T follicular helper cell (primary cell): ENCODE results near the gene MAPK1.
"Not testable (repeated sequence)": the region's sequence is repeated elsewhere in the genome, so short reads cannot be mapped to it uniquely, and the experiment has no call there.

ENCODE experiments used
- DNase-seq: peaks from one replicate; pipeline ENCODE4 v3.0.0-alpha.2; 2020; ENCODE audit warnings: low read depth

Gene MAPK1

DNA sequence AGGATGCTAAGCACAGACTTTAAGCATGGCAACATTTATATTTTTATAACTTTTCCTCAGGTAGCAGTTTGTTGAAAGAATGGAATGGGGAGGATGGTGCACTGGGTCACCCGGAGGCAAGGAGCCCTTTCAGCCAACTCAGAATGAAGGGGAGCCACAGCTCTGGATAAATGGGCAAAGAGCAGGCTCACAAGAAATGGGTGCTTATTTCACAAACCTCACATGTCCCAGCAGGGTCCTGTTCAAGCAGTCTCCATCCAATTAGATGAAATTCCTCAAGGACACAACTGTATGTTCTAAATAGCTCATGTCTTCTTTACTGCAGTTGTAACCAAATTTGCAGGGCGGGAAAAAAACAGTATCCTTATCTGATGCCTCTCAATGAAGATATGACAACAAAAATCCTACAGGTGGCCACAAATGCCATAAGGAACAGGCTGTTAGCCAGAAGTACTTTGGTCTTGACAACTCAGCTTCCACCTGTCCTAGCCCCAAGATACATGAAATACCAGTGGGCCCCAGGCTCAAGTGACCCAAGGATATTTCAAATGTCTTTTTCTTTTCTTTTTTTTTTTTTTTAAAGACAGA lies 48.2 kb downstream of the MAPK1 start:
- no peak for DNase-seq

DNA sequence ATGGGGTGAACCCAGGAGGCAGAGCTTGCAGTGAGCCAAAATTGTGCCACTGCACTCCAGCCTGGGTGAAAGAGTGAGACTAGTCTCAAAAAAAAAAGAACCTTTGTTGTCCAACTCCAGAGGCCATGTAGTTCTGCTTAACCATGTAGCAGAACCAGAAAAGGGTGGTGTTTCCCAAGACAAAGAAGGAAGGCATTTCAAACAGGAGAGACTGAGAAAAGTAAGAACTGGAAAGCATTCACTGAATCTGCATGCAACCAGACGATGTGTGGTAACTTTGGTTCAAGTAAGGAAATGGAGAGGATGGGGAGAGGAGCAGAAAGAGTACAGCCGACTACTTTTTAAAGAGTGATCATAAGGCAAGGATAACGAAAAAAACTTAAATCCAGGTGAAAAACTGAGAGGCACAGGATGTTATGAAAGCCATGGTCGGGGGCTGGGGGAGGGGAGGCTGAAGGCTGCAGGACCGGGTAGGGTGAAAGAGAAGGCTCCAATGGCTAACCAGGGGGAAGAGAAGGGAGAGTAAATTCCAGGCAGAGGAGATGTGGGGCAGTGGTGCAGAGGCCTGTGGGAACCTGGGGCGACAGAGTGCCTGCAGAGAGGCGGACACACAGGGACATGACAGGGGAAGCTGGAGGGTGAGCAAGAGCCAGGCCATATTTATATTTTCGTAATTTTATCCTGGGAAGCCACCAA lies 48.8 kb downstream of the MAPK1 start:
- DNase-seq = no peak

DNA sequence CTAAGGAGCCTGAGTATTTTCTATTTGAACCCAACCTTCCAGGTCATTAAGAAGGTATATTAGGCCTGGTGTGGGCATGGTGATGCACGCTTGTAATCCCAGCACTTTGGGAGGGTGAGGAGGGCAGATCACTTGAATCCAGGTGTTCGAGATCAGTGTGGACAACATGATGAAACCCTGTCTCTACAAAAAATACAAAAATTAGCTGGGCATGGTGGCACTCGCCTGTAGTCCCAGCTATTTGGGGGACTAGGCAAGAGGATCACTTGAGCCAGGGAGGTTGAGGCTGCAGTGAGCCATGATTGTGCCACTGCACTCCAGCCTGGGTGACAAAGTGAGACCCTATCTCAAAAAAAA lies 50.0 kb downstream of the MAPK1 start:
- DNase-seq = not testable (repeated sequence)

DNA sequence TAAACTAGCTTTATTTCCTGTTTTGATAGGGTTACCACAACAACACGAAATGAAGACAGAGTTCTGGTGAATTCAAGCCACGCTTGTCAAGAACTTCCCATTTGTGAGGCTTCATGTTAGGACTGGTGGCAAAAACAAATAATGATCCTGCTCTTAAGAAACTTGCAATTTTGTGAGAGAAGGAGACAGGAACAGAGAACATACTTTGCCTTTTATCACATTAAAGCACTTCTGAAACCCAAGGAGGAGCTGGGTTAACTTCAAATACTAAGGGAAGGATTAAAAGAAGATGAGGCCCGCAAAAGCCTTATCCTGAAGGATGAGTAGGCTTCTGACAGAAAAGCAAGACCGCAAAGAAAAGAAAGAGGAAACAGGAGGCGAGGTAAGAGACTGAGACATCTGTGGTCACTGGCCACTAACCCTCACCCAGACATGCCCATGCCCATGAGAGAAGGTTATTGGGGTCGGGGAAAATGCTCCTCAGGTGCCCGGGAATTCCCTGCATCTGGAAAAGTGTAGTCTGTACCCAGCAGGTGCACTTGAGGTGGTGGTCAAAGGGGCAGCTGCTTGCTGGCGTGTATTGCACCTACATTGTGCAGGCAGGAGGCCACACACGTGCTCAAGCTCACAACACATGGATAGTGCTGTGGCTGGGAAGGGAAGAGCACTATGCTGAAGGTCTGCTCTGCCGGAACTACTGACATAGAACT lies 50.5 kb downstream of the MAPK1 start:
- peak; percentile 14 for DNase-seq

DNA sequence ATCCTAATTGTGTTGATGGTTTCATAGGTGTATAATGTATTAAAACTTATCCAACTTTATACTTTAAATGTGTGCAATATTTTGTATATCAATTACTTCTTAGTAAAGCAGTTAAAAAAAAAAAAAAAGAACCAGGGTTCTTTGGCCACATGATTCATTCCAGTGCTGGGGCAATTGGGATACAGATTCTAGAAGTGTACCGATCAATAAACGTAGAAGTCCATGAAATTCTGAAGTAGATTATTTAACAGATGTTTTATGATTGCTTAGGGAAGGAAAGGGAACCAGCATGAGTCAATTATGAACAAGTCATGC lies 51.0 kb downstream of the MAPK1 start:
- DNase-seq = no peak

DNA sequence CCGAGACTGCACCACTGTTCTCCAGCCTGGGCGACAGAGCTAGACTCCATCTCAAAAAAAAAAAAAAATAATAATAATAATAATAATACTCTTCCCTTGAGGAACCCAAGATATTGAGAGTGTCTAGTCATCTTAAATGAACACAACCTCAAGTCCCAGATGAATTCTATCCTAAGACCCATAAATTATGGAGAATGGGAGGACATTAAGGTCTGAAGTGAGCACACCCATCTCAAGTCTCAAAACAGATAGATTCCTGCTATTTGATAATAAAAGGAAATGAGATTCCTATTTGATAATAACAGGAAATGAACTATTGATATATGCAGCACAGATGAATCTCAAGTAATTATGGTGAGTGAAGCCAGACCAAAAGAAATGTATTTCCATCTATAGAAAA lies 51.5 kb downstream of the MAPK1 start:
- DNase-seq = no peak

DNA sequence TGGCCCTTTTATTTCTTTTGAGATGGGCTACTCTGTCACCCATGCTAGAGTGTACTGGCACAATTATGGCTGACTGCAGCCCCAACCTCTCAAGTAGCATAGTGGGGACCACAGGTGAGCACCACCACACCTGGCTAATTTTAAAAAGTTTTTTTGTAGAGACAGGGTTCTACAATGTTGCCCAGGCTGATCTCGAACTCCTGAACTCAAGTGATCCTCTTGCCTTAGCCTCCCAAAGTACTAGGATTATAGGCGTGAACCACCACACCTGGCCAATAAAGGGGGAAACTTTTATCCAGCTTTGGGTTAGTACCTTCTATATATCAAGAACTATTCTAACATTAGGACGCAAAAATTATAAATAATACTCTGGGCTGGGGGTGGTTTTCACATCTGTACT lies 52.1 kb downstream of the MAPK1 start:
- DNase-seq = no peak

DNA sequence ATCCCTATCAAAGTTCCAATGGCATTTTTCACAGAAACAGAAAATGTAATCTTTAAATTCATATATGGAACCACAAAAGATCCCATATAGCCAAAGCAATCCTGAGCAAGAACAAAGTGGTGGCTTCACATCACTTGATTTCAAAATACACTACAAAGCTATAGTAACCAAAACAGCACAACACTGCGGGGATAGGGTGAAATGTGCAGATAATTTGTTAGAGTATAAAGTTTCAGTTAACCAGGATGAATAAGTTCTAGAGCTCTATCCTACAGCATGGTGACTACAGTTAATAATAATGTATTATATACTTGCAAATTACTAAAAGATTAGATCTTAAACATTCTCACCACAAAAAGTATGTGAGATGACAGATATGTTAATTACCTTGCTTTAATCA lies 55.5 kb downstream of the MAPK1 start:
- no peak for DNase-seq

DNA sequence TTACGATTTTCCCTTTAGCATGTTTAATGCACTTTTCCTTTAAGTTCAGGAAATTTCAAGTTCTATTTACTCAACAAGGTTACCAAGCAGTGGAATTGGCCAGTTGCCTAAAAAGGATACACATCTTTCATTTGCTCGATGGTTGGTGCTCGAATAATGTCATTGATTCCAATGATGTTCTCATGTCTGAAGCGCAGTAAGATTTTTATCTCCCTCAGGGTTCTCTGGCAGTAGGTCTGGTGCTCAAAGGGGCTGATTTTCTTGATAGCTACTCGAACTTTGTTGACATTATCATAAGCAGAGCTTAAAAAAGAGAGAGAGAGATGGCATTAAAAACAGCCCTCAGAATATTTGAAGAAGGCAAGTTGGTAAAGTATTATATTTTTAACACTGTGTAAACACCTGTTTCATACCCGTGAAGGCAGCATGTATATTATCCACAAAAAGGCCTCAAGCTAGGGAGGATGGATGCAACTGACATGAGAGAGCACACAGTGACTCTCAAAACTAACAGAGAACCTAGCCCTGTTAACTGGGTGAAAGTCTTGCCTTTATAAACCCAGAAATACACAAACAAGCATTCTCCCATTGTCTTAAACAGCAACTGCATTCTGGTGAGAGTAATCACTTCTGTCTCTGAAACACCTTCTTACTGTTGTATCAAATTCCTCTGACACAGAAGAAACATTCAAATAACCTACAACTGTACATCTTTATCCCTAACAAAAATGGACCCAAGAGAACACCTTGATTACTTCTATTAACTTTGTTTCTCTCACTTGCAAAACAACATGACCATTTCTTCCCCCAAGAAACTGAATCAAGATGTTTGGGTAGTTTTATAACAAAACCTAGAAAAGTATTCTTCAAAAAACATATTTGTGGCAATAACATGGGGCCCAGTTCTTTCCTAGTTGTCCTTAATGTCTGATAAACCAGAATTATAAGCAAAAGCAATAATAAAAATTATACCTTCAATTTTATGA lies 59.6 kb downstream of the MAPK1 start:
- DNase-seq = no peak

DNA sequence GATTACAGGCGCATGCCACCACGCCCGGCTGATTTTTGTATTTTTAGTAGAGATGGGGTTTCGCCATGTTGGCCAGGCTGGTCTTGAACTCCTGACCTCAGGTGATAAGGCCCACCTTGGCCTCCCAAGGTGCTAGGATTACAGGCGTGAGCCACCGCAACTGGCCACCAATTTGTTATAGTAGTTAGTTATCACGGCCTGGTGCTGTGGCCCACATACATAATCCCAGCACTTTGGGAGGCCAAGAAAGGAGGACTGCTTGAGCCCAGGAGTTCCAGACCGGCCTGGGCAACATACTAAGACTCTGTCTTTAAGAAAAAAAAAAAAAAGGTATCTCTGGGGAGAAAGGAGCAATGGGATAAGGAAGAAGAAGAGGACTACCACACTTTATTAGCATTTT lies 62.1 kb downstream of the MAPK1 start:
- not testable (repeated sequence) for DNase-seq

DNA sequence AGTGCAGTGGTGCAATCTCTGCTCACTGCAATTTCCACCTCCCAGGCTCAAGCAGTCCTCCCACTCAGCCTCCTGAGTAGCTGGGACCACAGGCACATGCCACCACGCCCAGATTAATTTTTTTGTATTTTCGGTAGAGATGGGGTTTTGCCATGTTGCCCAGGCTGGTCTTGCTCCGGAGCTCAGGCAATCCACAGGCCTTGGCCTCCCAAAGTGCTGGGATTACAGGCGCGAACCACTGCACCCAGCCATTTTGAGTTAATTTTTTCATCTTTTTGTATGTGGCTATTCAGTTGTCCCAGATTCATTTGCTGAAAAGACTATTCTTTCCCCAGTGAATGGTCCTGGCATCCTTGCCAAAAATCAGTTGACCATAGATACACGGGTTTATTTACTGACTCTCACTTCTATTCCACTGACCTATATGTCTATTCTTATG lies 63.6 kb downstream of the MAPK1 start:
- no peak for DNase-seq

DNA sequence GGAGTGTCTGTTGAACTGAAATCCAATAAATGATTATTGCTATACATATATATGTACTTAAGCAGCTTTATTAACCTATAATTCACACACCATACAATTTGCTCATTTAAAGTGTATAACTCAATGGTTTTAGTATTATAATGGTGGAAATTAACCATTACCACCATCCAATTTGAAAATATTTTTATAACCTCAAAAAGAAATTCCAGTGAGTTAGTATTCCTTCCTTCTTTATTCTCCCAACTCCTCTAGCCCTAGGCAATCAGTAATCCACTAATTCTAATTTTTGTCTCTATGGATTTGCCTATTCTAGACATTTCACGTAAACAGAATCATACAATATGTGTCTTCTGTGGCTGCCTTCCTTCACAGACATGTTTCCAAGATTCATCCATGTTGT lies 64.8 kb downstream of the MAPK1 start:
- DNase-seq = no peak

DNA sequence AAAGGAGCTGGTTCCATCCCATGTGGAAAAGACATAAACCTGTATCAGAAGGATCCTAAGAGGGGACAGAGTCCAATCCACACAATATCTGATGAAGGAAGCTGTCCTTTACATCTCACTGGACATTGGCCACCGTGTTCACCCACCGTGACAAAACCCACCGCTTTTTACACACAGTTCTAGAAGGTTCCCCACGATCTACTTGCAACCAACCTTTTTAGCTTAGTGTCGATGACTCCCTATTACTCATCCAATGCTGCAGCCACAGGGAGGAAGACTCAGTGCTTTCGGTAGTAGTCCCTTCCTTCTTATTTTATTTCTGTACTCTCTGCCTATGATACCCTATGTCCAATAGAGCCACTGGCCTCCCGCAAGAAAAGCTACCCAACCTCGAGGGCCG lies 65.4 kb downstream of the MAPK1 start:
- no peak for DNase-seq

DNA sequence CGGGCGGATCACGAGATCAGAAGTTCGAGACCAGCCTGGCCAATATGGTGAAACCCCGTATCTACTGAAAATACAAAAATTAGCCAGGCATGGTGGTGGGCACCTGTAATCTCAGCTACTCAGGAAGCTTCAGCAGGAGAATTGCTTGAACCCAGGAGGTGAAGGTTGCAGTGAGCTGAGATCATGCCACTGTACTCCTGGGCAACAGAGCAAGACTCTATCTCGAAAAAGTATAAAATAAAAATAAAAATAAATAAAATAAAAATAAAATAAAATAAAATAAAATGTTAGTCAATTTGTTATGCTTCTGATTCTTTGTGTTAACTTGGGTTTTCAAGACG lies 66.2 kb downstream of the MAPK1 start:
- DNase-seq = not testable (repeated sequence)

DNA sequence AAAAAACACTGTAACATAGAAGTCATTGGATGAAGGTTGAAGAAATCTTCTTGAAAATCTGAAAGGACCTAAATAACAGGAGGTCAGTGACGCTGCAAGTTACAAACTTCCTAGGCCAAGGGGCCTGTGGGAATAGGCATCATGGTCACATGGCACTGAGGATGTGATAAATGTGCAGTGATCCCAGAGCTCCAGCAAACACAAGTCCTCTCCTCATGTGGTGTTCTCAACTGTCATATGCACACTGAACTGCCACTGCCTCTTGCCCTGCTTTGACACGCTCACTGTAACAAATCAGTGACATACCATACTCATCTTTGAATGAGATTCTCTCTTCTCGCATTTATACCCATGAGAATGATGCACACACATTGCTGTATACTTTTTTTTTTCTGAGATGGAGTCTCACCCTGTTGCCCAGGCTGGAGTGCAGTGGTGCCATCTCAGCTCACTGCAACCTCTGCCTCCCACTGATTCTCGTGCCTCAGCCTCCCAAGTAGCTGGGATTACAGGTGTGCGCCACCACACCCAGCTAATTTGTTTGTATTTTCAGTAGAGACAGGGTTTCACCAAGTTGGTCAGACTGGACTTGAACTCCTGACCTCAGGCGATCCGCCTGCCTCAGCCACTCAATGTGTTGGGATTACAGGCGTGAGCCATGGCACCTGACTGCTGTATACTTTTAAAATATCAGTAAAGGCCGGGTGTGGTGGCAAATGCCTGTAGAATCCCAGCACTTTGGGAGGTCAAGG lies 66.7 kb downstream of the MAPK1 start:
- no peak for DNase-seq

DNA sequence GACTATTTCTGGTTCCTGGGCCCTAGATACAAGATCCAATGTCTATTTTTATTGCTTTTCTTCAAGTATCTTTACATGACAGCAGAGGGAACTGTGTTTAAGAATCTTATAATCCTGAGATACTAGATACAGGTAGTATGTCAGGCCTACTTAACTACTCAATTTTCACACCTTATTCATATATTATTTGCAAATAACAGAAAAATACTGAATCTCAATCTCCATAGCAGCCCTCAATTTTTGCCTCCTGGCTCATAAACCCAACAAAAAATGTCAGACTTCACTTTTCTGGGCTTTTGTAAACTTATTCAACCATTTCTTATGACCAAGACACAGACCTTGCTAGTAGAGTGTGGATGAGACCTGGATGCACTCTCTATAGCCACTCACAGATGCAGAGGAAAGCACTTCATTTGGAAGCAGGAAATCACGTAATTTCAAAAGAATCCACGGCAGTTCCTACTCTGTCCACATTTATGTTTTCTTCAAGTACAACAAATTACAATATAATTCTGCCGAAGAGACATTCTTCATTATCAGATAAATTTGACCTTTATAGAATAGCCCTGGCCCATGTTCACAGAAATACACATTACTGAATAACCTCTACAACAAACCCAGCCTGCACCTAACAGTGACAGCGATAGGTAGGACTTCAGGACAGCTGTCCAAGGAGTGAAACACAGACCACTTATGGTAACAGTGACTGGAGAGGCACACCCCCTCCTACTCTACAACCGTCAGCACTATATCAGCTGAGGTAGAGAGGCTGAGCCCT lies 69.8 kb downstream of the MAPK1 start:
- no peak for DNase-seq

DNA sequence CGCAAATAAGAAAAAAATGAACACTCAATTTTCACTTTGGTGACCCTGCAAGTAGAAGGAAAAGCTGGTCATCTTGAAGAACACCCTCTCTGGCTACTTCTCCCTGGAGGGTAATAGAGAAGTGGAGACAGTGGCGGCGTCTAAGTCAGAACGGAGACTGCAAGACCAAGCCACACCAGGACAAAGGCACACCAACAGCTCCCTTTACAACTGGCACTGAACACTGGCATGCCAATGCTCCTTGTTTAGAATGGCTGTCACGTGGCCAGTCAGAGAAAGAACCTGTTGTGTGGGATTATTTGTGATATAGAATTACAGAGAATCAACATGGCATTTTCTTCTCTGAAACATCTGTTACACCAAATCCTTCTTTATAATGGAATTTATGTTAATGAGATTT lies 70.6 kb downstream of the MAPK1 start:
- no peak for DNase-seq

DNA sequence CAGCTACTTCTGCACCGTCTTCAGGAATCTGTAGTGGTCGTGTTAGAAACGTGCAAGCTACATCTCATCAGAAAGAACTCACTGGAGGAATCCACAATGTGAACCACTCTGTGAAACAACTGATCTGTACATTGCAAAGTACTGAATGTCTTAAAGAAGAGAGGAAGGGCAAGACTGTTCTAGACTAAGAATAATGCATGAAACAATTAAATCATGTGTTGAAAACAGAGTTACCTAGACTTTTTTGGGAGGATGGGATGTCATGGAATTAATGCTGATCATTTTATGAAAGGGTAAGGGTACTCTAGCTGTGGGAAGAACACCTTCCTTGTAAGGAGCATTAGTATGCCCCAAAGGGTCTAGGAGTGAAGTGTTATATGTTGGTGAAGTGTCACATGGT lies 71.2 kb downstream of the MAPK1 start:
- DNase-seq = no peak

DNA sequence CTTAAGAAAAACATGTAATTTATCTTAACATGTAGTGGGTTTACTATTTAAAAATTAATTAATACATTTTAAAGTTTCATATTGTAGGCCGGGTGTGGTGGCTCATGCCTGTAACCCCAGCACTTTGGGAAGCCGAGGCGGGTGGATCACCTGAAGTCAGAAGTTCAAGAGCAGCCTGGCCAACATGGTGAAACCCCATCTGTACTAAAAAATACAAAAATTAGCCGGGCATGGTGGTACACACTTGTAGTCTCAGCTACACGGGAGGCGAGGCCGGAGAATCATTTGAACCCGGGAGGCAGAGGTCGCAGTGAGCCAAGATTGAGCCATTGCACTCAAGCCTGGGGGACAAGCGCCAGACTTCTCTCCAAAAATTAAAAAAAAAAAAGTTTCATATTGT lies 73.7 kb downstream of the MAPK1 start:
- not testable (repeated sequence) for DNase-seq

DNA sequence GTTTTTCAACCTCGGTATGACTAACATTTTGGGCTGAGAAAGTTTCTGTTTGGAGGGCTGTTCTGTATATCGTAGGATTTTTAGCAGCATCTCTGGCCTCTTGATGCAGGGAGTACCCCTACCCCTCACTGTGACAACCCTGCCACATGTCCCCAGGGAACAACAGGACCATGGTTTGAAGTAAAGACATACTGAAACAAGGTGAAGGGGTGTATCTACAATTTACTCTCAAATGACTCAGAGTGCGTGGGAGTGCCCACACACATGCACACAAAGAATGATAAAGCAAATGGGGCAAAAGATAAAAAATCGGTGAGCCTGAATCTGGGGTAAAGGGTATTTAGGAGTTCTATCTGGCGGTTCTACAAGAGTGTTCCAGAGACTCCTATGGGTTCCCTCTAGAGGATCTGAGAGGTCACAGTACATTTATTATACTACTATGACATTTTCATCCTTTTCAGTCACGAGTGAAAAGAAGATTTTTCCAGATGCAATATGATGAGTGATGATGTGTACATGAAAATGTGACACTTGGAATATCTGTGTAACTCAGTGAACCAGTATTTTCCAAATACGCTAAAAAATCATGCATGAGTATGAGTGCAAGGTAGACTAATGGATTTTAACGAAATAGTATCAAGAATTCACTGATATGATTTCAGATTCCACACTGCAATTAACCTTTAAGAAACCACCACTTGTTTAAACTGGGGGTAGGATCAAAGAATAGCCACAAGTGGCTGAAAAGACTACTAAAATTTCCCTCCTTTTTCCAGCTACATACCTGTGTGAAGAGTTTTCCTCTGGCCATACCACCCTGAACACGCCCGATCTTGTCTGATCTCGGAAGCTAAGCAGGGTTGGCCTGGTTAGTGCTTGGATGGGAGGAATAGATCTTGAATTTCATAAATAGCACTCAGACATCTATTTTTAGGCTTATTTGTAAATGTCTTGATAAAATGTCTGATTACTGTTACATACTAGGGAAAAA lies 75.5 kb downstream of the MAPK1 start:
- DNase-seq = no peak
